Measurements from ENCODE around the gene EFTUD2. TPM values are rescaled to one million over a fixed set of nuclear protein-coding genes. Genes with fewer than 3 reads are reported as not detected.

EFTUD2 gene
- total RNA-seq, 2 experiments from 2014 or later, result 133 to 145 TPM

DNA sequence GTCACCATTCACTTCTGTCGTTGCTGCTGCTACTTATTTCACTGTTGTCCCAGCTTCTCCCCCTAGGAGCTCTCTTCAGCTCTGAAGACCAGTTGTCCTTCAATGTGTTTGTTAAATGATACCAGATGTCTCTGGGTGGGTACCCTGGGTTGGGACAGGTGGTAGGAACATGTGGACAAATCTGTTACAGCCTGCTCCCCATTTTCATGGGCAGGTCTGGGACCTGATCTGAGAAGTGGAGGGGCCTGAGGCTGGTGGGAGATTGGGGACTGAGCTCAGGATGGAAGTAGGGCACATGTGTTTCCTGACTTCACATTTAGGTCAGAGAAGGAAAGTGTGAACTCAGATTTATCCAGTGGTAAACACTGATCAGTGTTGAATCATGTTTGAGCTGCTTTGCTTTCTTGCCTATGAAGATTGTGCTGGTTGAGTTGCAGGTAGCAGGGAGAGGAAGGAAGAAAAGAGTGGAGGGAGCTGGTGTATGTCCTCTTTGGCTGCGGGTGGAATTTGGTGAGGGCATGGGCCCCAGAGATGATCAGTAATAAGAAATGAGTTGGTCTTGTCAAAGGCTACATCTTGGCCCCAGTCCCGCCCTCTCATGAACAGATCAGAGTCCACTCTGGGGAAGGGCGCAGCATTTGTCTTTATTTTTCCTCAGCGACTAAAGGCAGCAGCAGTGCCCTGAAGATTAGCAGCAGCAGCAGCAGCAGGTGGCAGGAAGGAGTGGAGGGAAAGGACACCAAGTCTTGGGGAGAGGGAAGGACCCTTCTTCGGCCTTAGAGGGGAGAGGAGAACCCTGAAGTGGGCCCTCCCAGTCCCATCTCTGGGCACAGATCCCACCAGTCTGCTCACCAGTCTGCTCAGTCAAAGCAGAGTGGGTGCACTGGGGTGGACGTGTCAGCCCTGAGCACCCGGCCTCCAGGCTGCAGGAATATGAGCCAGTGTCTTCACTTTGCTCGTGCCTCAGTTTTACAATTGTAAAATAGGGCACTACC, 6.1 kb upstream of the EFTUD2 start:
- peak overlapping the region; percentile 32 for H3K27ac Mint-ChIP-seq
- no peak for DNase-seq
- peaks cover 11% of the 10 kb centered on the region for H3K27me3 Mint-ChIP-seq
- H3K36me3 Mint-ChIP-seq (ENCODE audit: low read depth), result no peaks in the 10 kb centered on the region
- CTCF ChIA-PET, result interaction anchor here (0.5 to 2.2 kb wide), 4 partner anchors 15 to 230 kb away, joined by 4 to 8 read pairs (median 4); partner anchors contain the start of gene ACBD4
- no peaks in the 10 kb centered on the region for H3K9me3 Mint-ChIP-seq
- H3K4me3 Mint-ChIP-seq, result no peak overlapping the region
- POLR2A ChIA-PET, result no interaction called here
- peaks cover 1% of the 10 kb centered on the region for H3K4me1 Mint-ChIP-seq

- no peak overlapping the region for H3K27ac Mint-ChIP-seq
- H3K4me3 Mint-ChIP-seq, result no peak overlapping the region
- peaks cover 6% of the 10 kb centered on the region for H3K27me3 Mint-ChIP-seq
- H3K36me3 Mint-ChIP-seq (ENCODE audit: low read depth), result no peaks in the 10 kb centered on the region
- H3K9me3 Mint-ChIP-seq, result no peaks in the 10 kb centered on the region
- H3K4me1 Mint-ChIP-seq, result peaks cover 8% of the 10 kb centered on the region
- CTCF ChIA-PET, result interaction anchor here (0.5 to 2.2 kb wide), 5 partner anchors 16 to 231 kb away, joined by 3 to 8 read pairs (median 4); partner anchors contain the start of gene ACBD4
- no peak for DNase-seq
- POLR2A ChIA-PET, result no interaction called here
Measured at GRCh38 chr17:44904001-44904984, 5.0 kb upstream of the EFTUD2 start.

DNA sequence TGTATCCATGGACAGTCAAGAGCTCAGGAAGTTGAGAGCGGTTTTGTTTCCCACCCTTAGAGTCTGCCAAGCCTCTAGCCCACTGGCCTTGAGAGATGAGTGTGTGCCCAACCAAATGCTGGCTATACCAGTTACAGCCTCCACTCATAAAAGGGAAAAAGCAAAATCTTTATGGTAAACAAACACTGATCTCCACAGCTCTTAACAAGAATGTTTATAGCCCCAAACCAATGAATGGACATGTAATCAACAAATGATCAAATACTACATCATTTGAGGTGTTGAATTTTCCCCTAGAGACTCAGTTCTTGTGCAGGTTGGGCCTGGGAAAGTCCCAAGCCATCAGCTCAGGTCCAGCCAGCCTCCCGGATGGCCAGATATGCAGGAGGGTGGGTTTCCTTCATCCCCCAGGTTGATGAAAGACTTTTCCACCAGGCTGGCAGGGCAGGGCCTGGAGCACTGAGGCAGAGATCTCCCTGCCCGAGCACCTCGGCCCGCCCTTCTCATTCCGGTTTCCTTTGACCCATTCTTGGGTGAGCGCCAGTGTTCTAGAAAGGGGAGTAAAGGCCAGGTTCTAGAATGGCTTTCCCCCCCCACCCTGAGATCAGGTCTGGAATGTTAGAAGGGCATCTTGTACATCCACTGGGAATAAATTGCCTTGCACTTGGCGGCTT, 3.9 kb upstream of the EFTUD2 start:
- no peak overlapping the region for H3K27ac Mint-ChIP-seq
- ChIA-PET CTCF (interaction anchor here (0.6 to 2.1 kb wide), 6 partner anchors 10 to 248 kb away, joined by 3 to 5 read pairs (median 4); partner anchors contain the start of gene ACBD4), POLR2A (no interaction called here)

GRCh38 chr17:44902135-44902760, 3.0 kb upstream of the EFTUD2 start:
- no peak overlapping the region for H3K4me3 Mint-ChIP-seq
- no peak overlapping the region for H3K27ac Mint-ChIP-seq
- H3K27me3 Mint-ChIP-seq, result peaks cover 6% of the 10 kb centered on the region
- no peaks in the 10 kb centered on the region for H3K9me3 Mint-ChIP-seq
- peaks cover 15% of the 10 kb centered on the region for H3K4me1 Mint-ChIP-seq
- POLR2A ChIA-PET, result no interaction called here
- CTCF ChIA-PET, result interaction anchor here (1.0 to 2.1 kb wide), 6 partner anchors 9 to 233 kb away, joined by 3 to 5 read pairs (median 4); partner anchors contain the start of gene ACBD4
- H3K36me3 Mint-ChIP-seq (ENCODE audit: low read depth), result peaks cover 4% of the 10 kb centered on the region
- no peak for DNase-seq

More for the DNA sequence above, 3.9 kb upstream of the EFTUD2 start:
- Mint-ChIP-seq H3K4me1 (peaks cover 14% of the 10 kb centered on the region), H3K27me3 (peaks cover 6% of the 10 kb centered on the region), H3K9me3 (no peaks in the 10 kb centered on the region), H3K4me3 (no peak overlapping the region), H3K36me3 (ENCODE audit: low read depth) (peaks cover 4% of the 10 kb centered on the region)
- no peak for DNase-seq

DNA sequence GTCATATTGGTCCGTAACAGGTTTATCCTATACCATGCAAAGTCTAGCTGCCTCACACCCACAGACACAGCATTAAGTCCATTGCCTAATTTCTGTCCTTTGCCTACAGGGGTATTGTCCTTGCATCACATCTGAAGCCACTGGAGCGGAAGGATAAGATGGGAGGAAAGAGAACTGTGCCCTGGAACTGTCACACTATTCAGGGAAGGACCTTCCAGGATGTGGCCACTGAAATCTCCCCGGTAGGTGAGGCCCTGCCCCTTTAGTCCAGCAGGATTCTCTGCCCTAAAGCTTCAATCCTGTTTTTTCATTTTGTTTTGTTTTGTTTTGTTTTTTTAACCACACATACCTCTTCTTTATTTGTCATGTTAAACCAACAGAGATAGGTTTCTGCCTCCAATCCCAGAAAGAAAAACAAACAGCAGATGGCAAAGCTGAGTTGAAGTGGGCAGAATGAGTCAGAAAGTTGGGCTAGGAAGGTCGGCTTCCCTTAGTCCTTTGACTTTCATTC, 2.2 kb upstream of the EFTUD2 start:
- ChIA-PET POLR2A (no interaction called here), CTCF (interaction anchor here (0.6 to 2.1 kb wide), 5 partner anchors 10 to 234 kb away, joined by 3 to 7 read pairs (median 5); partner anchors contain the start of gene ACBD4)
- peaks cover 6% of the 10 kb centered on the region for H3K27me3 Mint-ChIP-seq
- no peak for DNase-seq
- no peak overlapping the region for H3K4me3 Mint-ChIP-seq
- H3K27ac Mint-ChIP-seq, result no peak overlapping the region
- no peaks in the 10 kb centered on the region for H3K9me3 Mint-ChIP-seq
- peaks cover 15% of the 10 kb centered on the region for H3K4me1 Mint-ChIP-seq
- peaks cover 4% of the 10 kb centered on the region for H3K36me3 Mint-ChIP-seq (ENCODE audit: low read depth)

DNA sequence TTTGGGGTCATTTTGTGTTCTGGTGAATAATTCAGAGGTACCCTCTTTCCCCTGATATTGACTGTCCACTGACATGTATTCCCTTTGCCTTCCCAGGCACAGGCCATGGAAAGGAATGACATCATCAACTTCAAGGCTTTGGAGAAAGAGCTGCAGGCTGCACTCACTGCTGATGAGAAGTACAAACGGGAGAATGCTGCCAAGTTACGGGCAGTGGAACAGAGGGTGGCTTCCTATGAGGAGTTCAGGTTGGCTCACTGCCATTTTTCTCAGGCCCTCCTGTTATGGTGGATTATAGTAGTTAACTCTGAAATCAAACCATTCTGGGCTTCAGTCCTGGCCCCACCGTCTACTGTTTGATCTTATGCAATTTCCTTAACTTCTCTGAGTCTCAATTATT, 1.6 kb upstream of the EFTUD2 start:
- Mint-ChIP-seq H3K4me1 (peaks cover 18% of the 10 kb centered on the region), H3K4me3 (no peak overlapping the region), H3K27ac (no peak overlapping the region), H3K36me3 (ENCODE audit: low read depth) (peaks cover 4% of the 10 kb centered on the region), H3K27me3 (peaks cover 6% of the 10 kb centered on the region), H3K9me3 (no peaks in the 10 kb centered on the region)
- ChIA-PET CTCF (interaction anchor here (0.6 to 2.1 kb wide), 5 partner anchors 9 to 234 kb away, joined by 3 to 8 read pairs (median 5); partner anchors contain the start of gene ACBD4), POLR2A (no interaction called here)
- no peak for DNase-seq

GRCh38 chr17:44898768-44899073, 524 bp downstream of the EFTUD2 start:
- Mint-ChIP-seq H3K36me3 (ENCODE audit: low read depth) (peaks cover 12% of the 10 kb centered on the region), H3K9me3 (no peaks in the 10 kb centered on the region), H3K27ac (peak overlapping the region; percentile 99), H3K4me1 (peaks cover 23% of the 10 kb centered on the region), H3K27me3 (peaks cover 6% of the 10 kb centered on the region), H3K4me3 (peak overlapping the region; percentile 93)
- CTCF ChIA-PET, result interaction anchor here (0.9 to 2.1 kb wide), 8 partner anchors 11 to 250 kb away, joined by 3 to 8 read pairs (median 3); partner anchors contain the start of genes ACBD4 and HEXIM1
- peak; percentile 34 for DNase-seq
- POLR2A ChIA-PET, result no interaction called here

GRCh38 chr17:44894642-44895041, 4.6 kb downstream of the EFTUD2 start:
- H3K36me3 Mint-ChIP-seq (ENCODE audit: low read depth), result peaks cover 22% of the 10 kb centered on the region
- H3K4me3 Mint-ChIP-seq, result no peak overlapping the region
- H3K4me1 Mint-ChIP-seq, result peaks cover 23% of the 10 kb centered on the region
- H3K27me3 Mint-ChIP-seq, result no peaks in the 10 kb centered on the region
- DNase-seq, result no peak
- ChIA-PET CTCF (interaction anchor here (0.5 to 1.4 kb wide), 4 partner anchors 16 to 285 kb away, joined by 3 to 4 read pairs (median 3); no protein-coding TSS in a partner anchor), POLR2A (no interaction called here)
- H3K27ac Mint-ChIP-seq, result no peak overlapping the region
- no peaks in the 10 kb centered on the region for H3K9me3 Mint-ChIP-seq

DNA sequence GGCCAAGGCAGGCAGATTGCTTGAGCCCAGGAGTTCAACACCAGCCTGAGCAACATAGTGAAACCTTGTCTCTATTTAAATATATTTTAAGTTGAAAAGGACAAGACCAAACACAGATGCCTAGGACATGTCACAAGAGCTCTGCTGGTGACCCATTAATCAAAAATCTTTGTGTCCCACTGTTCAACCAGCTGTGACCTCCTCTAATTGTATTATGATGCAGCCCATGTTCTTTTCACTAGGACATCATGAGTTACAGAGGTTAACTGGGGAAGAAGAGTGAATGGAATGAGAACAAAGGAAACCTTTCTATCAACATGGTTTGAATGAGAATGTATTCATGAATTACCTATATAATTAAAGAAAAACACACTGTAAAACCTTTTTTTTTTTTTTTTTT, 7.0 kb downstream of the EFTUD2 start:
- H3K27me3 Mint-ChIP-seq, result no peaks in the 10 kb centered on the region
- peaks cover 16% of the 10 kb centered on the region for H3K4me1 Mint-ChIP-seq
- H3K27ac Mint-ChIP-seq, result no peak overlapping the region
- ChIA-PET POLR2A (no interaction called here), CTCF (interaction anchor here (1.2 to 1.8 kb wide), 3 partner anchors 15 to 130 kb away, joined by 3 to 4 read pairs (median 3); no protein-coding TSS in a partner anchor)
- peaks cover 18% of the 10 kb centered on the region for H3K36me3 Mint-ChIP-seq (ENCODE audit: low read depth)
- no peak overlapping the region for H3K4me3 Mint-ChIP-seq
- no peaks in the 10 kb centered on the region for H3K9me3 Mint-ChIP-seq
- no peak for DNase-seq

DNA sequence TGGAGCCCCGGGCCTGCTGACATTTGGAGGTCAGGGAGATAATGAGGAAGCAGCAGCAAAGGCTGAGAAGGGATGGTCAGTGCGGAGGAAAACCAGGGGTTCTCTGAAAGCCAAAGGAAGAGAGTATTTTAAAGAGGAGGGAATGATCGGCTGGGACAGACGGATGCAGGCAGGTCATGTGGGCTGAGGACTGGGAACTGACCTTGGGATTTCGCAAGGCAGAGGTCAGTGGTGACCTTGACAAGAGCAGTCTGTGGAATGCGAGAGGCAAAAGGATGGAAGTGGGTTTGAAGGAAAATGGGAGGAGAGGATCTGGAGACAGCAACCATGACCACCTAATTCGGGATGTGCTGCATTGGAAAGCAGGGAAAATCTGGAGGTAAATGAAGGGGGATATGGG, 10.2 kb downstream of the EFTUD2 start:
- POLR2A ChIA-PET, result no interaction called here
- CTCF ChIA-PET, result interaction anchor here (1.1 kb wide), 1 partner anchor 8 kb away, joined by 4 read pairs; no protein-coding TSS in a partner anchor
- H3K4me3 Mint-ChIP-seq, result no peak overlapping the region
- H3K9me3 Mint-ChIP-seq, result no peaks in the 10 kb centered on the region
- H3K27me3 Mint-ChIP-seq, result no peaks in the 10 kb centered on the region
- no peak overlapping the region for H3K27ac Mint-ChIP-seq
- peaks cover 28% of the 10 kb centered on the region for H3K36me3 Mint-ChIP-seq (ENCODE audit: low read depth)
- peaks cover 15% of the 10 kb centered on the region for H3K4me1 Mint-ChIP-seq
- no peak for DNase-seq

Measured in activated CD4-positive, alpha-beta T cell treated with anti-CD3 and anti-CD28 coated beads, Interleukin-2, amount 10 ng/mL, durations not matched to agents 7 days and 5 days (primary cell).